HL-60 (cell line): ENCODE results near the gene CHSY1.

Source experiments
- DNase-seq, 2 experiments: peaks; one replicate each; pipeline ENCODE4 v3.0.0-alpha.2; 2010 to 2020; ENCODE audit warnings: low read depth in 1 of 2, low spot score in 1 of 2
- H3K27ac ChIP-seq: fragments of 250-450 bp; sonication (Bioruptor Pico); replicated peaks from 2 replicates; pipeline ENCODE4 v1.5.1; 2020; ENCODE audit warnings: mild to moderate bottlenecking, moderate library complexity
- H3K27me3 ChIP-seq: fragments of 250-450 bp; sonication (Bioruptor Pico); 2 replicates; pipeline ENCODE4 v1.5.1; 2021; ENCODE audit warnings: mild to moderate bottlenecking, moderate library complexity; ENCODE audit not compliant: insufficient read depth, poor library complexity, severe bottlenecking
- H3K4me3 ChIP-seq: replicated peaks from 2 replicates; pipeline ENCODE4 v1.5.1; 2011; ENCODE audit warnings: mild to moderate bottlenecking, control low read depth, low read length; ENCODE audit not compliant: insufficient read depth
- CTCF ChIP-seq: IDR thresholded peaks from one replicate; pipeline ENCODE4 v1.5.1; 2011; ENCODE audit warnings: low read length, control low read depth, inconsistent platforms; ENCODE audit not compliant: insufficient read depth
- GABPA ChIP-seq: IDR thresholded peaks from 2 replicates; pipeline ENCODE4 v1.6.1; 2012; ENCODE audit warnings: low read depth
- POLR2AphosphoS5 ChIP-seq: IDR thresholded peaks from 2 replicates; pipeline ENCODE4 v1.6.1; 2012; ENCODE audit warnings: low read depth
- REST ChIP-seq: IDR thresholded peaks from 2 replicates; pipeline ENCODE4 v1.6.1; 2012; ENCODE audit warnings: low read depth; ENCODE audit not compliant: insufficient replicate concordance
- SPI1 ChIP-seq: IDR thresholded peaks from 2 replicates; pipeline ENCODE4 v1.6.1; 2012; ENCODE audit warnings: low read depth, mild to moderate bottlenecking, borderline replicate concordance

The CHSY1 gene

GRCh38 chr15:101137312-101137940 is 114.4 kb downstream of the CHSY1 start:
- H3K4me3 ChIP-seq: no peak overlapping the region
- DNase-seq: peak; percentile 55 to 81
- peak; percentile 60 for TF ChIP-seq POLR2AphosphoS5
- TF ChIP-seq GABPA: no peak
- H3K27ac ChIP-seq: peak overlapping the region; percentile 51
- no peaks in the 10 kb centered on the region for H3K27me3 ChIP-seq

GRCh38 chr15:101136381-101137268 is 115.2 kb downstream of the CHSY1 start:
- DNase-seq: no peak
- H3K27me3 ChIP-seq: no peaks in the 10 kb centered on the region
- H3K27ac ChIP-seq: peak overlapping the region; percentile 51
- no peak for TF ChIP-seq REST
- TF ChIP-seq SPI1: no peak
- TF ChIP-seq CTCF: no peak
- no peak for TF ChIP-seq POLR2AphosphoS5
- TF ChIP-seq GABPA: no peak
- no peak overlapping the region for H3K4me3 ChIP-seq

GRCh38 chr15:101135532-101136166 is 116.2 kb downstream of the CHSY1 start:
- Histone ChIP-seq H3K4me3 (no peak overlapping the region), H3K27ac (no peak overlapping the region), H3K27me3 (no peaks in the 10 kb centered on the region)
- TF ChIP-seq SPI1: no peak
- DNase-seq: peak in 1 of 2 experiments; percentile 55

- no peaks in the 10 kb centered on the region for H3K27me3 ChIP-seq
- no peak overlapping the region for H3K27ac ChIP-seq
- TF ChIP-seq GABPA: no peak
- TF ChIP-seq POLR2AphosphoS5: no peak
- TF ChIP-seq REST: no peak
- no peak for TF ChIP-seq SPI1
- TF ChIP-seq CTCF: no peak
- no peak overlapping the region for H3K4me3 ChIP-seq
- DNase-seq: no peak
Measured at GRCh38 chr15:101134780-101135179, 117.1 kb downstream of the CHSY1 start.
